Panc1 (cell line): ENCODE data around the gene MYL5. TPM values are rescaled to one million over a fixed set of nuclear protein-coding genes. Genes with fewer than 3 reads are reported as not detected.

Experiments used
- ATAC-seq: fragments of 200-7000 bp; cut with Tn5 transposase; 2 replicates; pipeline ENCODE4 v1.9.1; 2020; ENCODE audit warnings: mild to moderate bottlenecking, moderate library complexity
- BruUV-seq: library from RNA; stranded (reverse); fragments of 400-500 nt; replicated peaks from 2 replicates; lab custom pipeline; 2021; lab: Mats Ljungman, UMichigan
- CTCF ChIA-PET: fragments of 300-600 bp; sonication (Branson Sonifier 250); formaldehyde crosslinking; loops from one replicate; lab custom pipeline; 2022; ENCODE audit warnings: antibody characterized with exemption; lab: Charles Lee
- POLR2A ChIA-PET: fragments of 300-600 bp; sonication (Branson Sonifier 250); formaldehyde crosslinking; loops from one replicate; lab custom pipeline; 2022; ENCODE audit warnings: antibody characterized with exemption; lab: Charles Lee
- DNase-seq: peaks from one replicate; pipeline ENCODE4 v3.0.0-alpha.2; 2010; ENCODE audit warnings: low read depth, low spot score
- H3K27ac ChIP-seq: 2 replicates; pipeline ENCODE4 v1.5.1; 2011; ENCODE audit warnings: mild to moderate bottlenecking, low read length, inconsistent platforms
- H3K27me3 ChIP-seq: fragments of 200-500 bp; sonication (Bioruptor generic); 2 replicates; pipeline ENCODE4 v1.6.0; 2014; ENCODE audit warnings: low read length, inconsistent platforms; ENCODE audit not compliant: control insufficient read depth, insufficient read depth
- H3K36me3 ChIP-seq: fragments of 200-500 bp; sonication (Bioruptor generic); 2 replicates; pipeline ENCODE4 v1.5.1; 2014; ENCODE audit warnings: inconsistent platforms, mild to moderate bottlenecking, low read length, moderate library complexity; ENCODE audit not compliant: control insufficient read depth, insufficient read depth
- H3K4me1 ChIP-seq: 2 replicates; pipeline ENCODE4 v1.5.1; 2011; ENCODE audit warnings: inconsistent platforms, mild to moderate bottlenecking, low read length, moderate library complexity; ENCODE audit not compliant: control insufficient read depth, insufficient read depth
- H3K4me3 ChIP-seq, 2 experiments: 2 replicates each; pipeline ENCODE4 v1.5.1; 2011 to 2012; ENCODE audit warnings: low read depth in 2 of 2, low read length in 2 of 2, mild to moderate bottlenecking in 2 of 2, inconsistent platforms in 1 of 2, moderate library complexity in 1 of 2
- H3K9me3 ChIP-seq: fragments of 200-500 bp; sonication (Bioruptor generic); 2 replicates; pipeline ENCODE4 v1.5.1; 2014; ENCODE audit warnings: low read depth, mild to moderate bottlenecking, inconsistent platforms, low read length, moderate library complexity; ENCODE audit not compliant: control insufficient read depth, insufficient read depth
- CTCF ChIP-seq: fragments of 450-650 bp; IDR thresholded peaks from 2 replicates; pipeline ENCODE4 v1.5.1; 2017; ENCODE audit warnings: mild to moderate bottlenecking
- POLR2AphosphoS5 ChIP-seq: IDR thresholded peaks from 2 replicates; pipeline ENCODE4 v1.6.1; 2012; ENCODE audit warnings: mild to moderate bottlenecking, low read depth, low read length, moderate library complexity
- SIN3A ChIP-seq: IDR thresholded peaks from 2 replicates; pipeline ENCODE4 v1.6.1; 2012; ENCODE audit warnings: low read depth, mild to moderate bottlenecking, low read length, moderate library complexity, borderline replicate concordance; ENCODE audit not compliant: insufficient read depth
- TCF7L2 ChIP-seq: IDR thresholded peaks from 2 replicates; pipeline ENCODE4 v1.6.1; 2011; ENCODE audit warnings: mild to moderate bottlenecking, low read depth, low read length, inconsistent platforms
- in situ Hi-C: cut with HindIII; loops from 2 replicates; pipeline ENCODE4 v1.10.0; 2016; ENCODE audit warnings: low sequenced_read_pairs, low pct_unique_long_range_greater_than_20kb
- intact Hi-C: fragments of 100-400 bp; cut with micrococcal nuclease; formaldehyde crosslinking; loops from one replicate; pipeline ENCODE4 v1.10.0; 2022; ENCODE audit not compliant: unreplicated experiment
- total RNA-seq: library from RNA; stranded (reverse); gene quantifications from one replicate; pipeline ENCODE4 v1.2.1, GENCODE V29; 2021; ENCODE audit not compliant: unreplicated experiment
- TF ChIP-seq, protein P1 (sequence below), 2 experiments: IDR thresholded peaks; 2 replicates each; pipeline ENCODE4 v1.6.1; 2011 to 2012; ENCODE audit warnings: low read depth in 2 of 2, control low read depth in 1 of 2, low read length in 1 of 2, mild to moderate bottlenecking in 1 of 2, moderate library complexity in 1 of 2; ENCODE audit not compliant: insufficient read depth in 1 of 2

Gene MYL5
- total RNA-seq, 1 experiment from 2014 or later = 12.0 TPM

DNA sequence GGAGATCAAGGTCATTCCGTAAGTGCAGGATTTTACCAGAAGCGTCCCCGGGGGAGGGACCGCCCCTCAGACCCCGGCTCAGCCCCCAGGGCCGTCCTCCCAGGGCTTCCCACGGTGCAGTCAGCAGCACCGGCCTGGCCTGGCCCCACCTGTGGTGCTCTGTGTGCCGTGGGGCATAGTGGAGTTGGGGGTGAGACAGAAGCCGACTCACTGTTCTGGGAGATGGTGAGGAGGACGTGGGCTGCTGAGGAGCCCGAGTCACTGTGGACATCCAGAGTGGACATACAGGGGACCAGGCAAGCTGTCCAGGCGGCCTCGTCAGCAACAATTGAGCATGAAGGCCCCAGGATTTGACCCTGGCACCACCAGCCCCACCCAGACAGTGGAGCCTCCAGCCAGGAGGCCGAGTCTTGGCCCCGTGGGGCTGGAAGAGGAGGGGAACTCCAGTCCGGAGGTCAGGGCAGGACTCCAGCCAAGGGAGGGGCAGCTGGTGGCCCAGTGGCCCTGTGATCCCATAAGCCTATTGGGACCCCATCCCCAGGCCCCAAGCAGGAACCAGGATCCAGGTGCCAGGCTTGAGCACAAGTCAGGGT, 19.4 kb upstream of the MYL5 start:
- Histone ChIP-seq H3K27ac (no peak overlapping the region), H3K9me3 (no peaks in the 10 kb centered on the region), H3K27me3 (no peaks in the 10 kb centered on the region), H3K4me1 (no peaks in the 10 kb centered on the region), H3K36me3 (no peaks in the 10 kb centered on the region), H3K4me3 (no peak overlapping the region)
- no TSS peak for BruUV-seq
- ChIA-PET POLR2A (no interaction called here), CTCF (no interaction called here)
- no peak for TF ChIP-seq CTCF
- ATAC-seq (no peak), DNase-seq (no peak)
- in situ Hi-C loops (no loop called here), intact Hi-C loops (no loop called here)

GRCh38 chr4:655464-656151, 18.7 kb upstream of the MYL5 start:
- no peaks in the 10 kb centered on the region for H3K4me1 ChIP-seq
- POLR2A ChIA-PET = no interaction called here
- DNase-seq (no peak), ATAC-seq (0 out of 2 replicates have a peak, but pooled peaks have one; percentile 26)
- H3K36me3 ChIP-seq = no peaks in the 10 kb centered on the region
- BruUV-seq = no TSS peak
- H3K27ac ChIP-seq = no peak overlapping the region
- no peak overlapping the region for H3K4me3 ChIP-seq
- intact Hi-C loops = no loop called here
- in situ Hi-C loops = no loop called here
- TF ChIP-seq SIN3A (no peak), CTCF (no peak), POLR2AphosphoS5 (no peak), TCF7L2 (no peak)
- TF ChIP-seq, protein P1, sequence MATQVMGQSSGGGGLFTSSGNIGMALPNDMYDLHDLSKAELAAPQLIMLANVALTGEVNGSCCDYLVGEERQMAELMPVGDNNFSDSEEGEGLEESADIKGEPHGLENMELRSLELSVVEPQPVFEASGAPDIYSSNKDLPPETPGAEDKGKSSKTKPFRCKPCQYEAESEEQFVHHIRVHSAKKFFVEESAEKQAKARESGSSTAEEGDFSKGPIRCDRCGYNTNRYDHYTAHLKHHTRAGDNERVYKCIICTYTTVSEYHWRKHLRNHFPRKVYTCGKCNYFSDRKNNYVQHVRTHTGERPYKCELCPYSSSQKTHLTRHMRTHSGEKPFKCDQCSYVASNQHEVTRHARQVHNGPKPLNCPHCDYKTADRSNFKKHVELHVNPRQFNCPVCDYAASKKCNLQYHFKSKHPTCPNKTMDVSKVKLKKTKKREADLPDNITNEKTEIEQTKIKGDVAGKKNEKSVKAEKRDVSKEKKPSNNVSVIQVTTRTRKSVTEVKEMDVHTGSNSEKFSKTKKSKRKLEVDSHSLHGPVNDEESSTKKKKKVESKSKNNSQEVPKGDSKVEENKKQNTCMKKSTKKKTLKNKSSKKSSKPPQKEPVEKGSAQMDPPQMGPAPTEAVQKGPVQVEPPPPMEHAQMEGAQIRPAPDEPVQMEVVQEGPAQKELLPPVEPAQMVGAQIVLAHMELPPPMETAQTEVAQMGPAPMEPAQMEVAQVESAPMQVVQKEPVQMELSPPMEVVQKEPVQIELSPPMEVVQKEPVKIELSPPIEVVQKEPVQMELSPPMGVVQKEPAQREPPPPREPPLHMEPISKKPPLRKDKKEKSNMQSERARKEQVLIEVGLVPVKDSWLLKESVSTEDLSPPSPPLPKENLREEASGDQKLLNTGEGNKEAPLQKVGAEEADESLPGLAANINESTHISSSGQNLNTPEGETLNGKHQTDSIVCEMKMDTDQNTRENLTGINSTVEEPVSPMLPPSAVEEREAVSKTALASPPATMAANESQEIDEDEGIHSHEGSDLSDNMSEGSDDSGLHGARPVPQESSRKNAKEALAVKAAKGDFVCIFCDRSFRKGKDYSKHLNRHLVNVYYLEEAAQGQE (IDR thresholded peaks at IDR 0.05; ENCODE audit: insufficient read depth in 1 of 2, low read depth in 2 of 2, low read length in 1 of 2) = no peak
- no peaks in the 10 kb centered on the region for H3K27me3 ChIP-seq
- CTCF ChIA-PET = no interaction called here
- no peaks in the 10 kb centered on the region for H3K9me3 ChIP-seq
